Measurements from ENCODE around the gene SLC3A2. TPM values are rescaled to one million over a fixed set of nuclear protein-coding genes. Genes with fewer than 3 reads are reported as not detected.
"Not testable (repeated sequence)": the region's sequence is repeated elsewhere in the genome, so short reads cannot be mapped to it uniquely, and the experiment has no call there.

The SLC3A2 gene
- total RNA-seq, 1 donor = 259 TPM

- Histone ChIP-seq H3K79me2 (ENCODE audit: insufficient read depth, low read length) (peaks cover 12% of the 10 kb centered on the region), H3K4me3 (ENCODE audit: insufficient read depth, low read length) (no peak overlapping the region), H3K36me3 (ENCODE audit: insufficient read depth, low read length) (no peaks in the 10 kb centered on the region), H3K4me2 (ENCODE audit: insufficient read depth, low read length) (no peak overlapping the region), H3K27me3 (ENCODE audit: insufficient read depth, low read length) (no peaks in the 10 kb centered on the region), H3K4me1 (ENCODE audit: insufficient read depth, low read length) (peaks cover 8% of the 10 kb centered on the region), H4K20me1 (ENCODE audit: insufficient read depth, low read length) (peaks cover 2% of the 10 kb centered on the region), H3K27ac (ENCODE audit: low read depth, low read length) (no peak overlapping the region), H2AFZ (ENCODE audit: low read length) (no peak overlapping the region), H3K9me3 (ENCODE audit: low read depth, low read length) (no peaks in the 10 kb centered on the region)
- no peak for DNase-seq (ENCODE audit: insufficient read length, low spot score, missing footprints)
- TF ChIP-seq, protein P1, sequence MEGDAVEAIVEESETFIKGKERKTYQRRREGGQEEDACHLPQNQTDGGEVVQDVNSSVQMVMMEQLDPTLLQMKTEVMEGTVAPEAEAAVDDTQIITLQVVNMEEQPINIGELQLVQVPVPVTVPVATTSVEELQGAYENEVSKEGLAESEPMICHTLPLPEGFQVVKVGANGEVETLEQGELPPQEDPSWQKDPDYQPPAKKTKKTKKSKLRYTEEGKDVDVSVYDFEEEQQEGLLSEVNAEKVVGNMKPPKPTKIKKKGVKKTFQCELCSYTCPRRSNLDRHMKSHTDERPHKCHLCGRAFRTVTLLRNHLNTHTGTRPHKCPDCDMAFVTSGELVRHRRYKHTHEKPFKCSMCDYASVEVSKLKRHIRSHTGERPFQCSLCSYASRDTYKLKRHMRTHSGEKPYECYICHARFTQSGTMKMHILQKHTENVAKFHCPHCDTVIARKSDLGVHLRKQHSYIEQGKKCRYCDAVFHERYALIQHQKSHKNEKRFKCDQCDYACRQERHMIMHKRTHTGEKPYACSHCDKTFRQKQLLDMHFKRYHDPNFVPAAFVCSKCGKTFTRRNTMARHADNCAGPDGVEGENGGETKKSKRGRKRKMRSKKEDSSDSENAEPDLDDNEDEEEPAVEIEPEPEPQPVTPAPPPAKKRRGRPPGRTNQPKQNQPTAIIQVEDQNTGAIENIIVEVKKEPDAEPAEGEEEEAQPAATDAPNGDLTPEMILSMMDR (IDR thresholded peaks at IDR 0.05; ENCODE audit: extremely low read depth, low read depth, low read length) = no peak
Observed at GRCh38 chr11:62860835-62861563, 19.7 kb upstream of the SLC3A2 start.

DNA sequence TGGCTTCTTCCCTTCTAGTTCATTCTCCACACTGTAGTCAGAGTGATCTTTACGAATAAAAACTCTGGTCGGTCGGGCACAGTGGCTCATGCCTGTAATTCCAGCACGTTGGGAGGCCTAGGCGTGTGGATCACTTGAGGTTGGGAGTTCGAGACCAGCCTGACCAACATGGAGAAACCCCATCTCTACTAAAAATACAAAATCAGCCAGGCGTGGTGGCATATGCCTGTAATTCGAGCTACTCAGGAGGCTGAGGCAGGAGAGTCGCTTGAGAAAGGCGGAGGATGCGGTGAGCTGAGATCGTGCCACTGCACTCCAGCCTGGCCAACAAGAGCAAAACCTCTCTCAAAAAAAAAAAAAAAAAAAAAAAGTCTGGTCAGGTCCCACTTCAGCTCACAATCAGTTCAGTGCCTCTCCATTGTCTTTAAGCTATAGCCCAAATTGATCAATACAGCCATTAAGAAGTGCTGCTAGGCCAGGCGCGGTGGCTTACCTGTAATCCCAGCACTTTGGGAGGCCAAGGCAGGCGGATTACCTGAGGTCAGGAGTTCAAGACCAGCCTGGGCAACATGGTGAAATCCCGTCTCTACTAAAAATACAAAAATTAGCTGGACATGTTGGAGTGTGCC is 19.0 kb upstream of the SLC3A2 start:
- not testable (repeated sequence) for H3K4me3 ChIP-seq (ENCODE audit: insufficient read depth, low read length); H3K9me3 ChIP-seq (ENCODE audit: low read depth, low read length); H3K27ac ChIP-seq (ENCODE audit: low read depth, low read length); DNase-seq (ENCODE audit: insufficient read length, low spot score, missing footprints); H4K20me1 ChIP-seq (ENCODE audit: insufficient read depth, low read length); H3K4me1 ChIP-seq (ENCODE audit: insufficient read depth, low read length); H3K79me2 ChIP-seq (ENCODE audit: insufficient read depth, low read length); H3K4me2 ChIP-seq (ENCODE audit: insufficient read depth, low read length); H2AFZ ChIP-seq (ENCODE audit: low read length); H3K27me3 ChIP-seq (ENCODE audit: insufficient read depth, low read length); H3K36me3 ChIP-seq (ENCODE audit: insufficient read depth, low read length)

DNA sequence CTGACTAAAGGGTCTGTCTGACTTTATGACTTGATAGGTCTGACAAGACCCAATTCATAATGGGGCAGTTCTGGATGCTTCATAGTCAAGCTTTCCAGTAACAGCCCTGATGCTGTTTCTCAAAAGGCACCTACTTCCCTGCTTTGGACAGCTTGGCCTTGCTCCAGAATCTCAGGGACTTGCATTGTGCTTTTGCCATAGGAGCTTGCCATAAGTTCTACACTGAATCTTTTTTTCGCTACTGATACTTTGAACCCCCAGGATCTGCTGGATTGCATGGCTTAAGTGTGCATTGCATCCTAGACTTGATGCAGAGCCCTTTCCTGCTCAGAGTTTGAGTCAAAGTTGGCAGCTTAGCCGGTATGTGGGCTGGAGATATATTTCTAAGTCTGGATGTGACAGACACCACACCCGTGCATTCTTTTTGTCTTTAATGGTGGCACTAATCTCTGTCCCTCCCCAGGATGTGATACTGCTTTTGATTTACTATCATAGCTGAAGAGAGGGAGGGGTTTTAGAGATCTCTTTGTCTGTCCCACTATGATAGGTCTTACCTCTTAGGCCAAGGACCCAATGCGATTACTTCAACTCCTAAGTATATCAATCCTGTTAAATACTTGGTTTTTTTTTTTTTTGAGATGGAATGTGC is 16.9 kb upstream of the SLC3A2 start:
- Histone ChIP-seq H3K79me2 (ENCODE audit: insufficient read depth, low read length) (peaks cover 2% of the 10 kb centered on the region), H3K9me3 (ENCODE audit: low read depth, low read length) (no peaks in the 10 kb centered on the region), H2AFZ (ENCODE audit: low read length) (peak overlapping the region; percentile 28), H3K27ac (ENCODE audit: low read depth, low read length) (no peak overlapping the region), H3K4me3 (ENCODE audit: insufficient read depth, low read length) (no peak overlapping the region), H3K27me3 (ENCODE audit: insufficient read depth, low read length) (no peaks in the 10 kb centered on the region), H3K4me1 (ENCODE audit: insufficient read depth, low read length) (no peaks in the 10 kb centered on the region), H4K20me1 (ENCODE audit: insufficient read depth, low read length) (peaks cover 2% of the 10 kb centered on the region), H3K36me3 (ENCODE audit: insufficient read depth, low read length) (no peaks in the 10 kb centered on the region), H3K4me2 (ENCODE audit: insufficient read depth, low read length) (no peak overlapping the region)
- TF ChIP-seq, protein P1 (IDR thresholded peaks at IDR 0.05; ENCODE audit: extremely low read depth, low read depth, low read length) = no peak
- DNase-seq (ENCODE audit: insufficient read length, low spot score, missing footprints) = peak; percentile 58

GRCh38 chr11:62865635-62866034 is 15.1 kb upstream of the SLC3A2 start:
- Histone ChIP-seq H3K27ac (ENCODE audit: low read depth, low read length) (no peak overlapping the region), H3K4me1 (ENCODE audit: insufficient read depth, low read length) (no peaks in the 10 kb centered on the region), H3K27me3 (ENCODE audit: insufficient read depth, low read length) (no peaks in the 10 kb centered on the region), H3K9me3 (ENCODE audit: low read depth, low read length) (no peaks in the 10 kb centered on the region), H3K4me2 (ENCODE audit: insufficient read depth, low read length) (no peak overlapping the region), H4K20me1 (ENCODE audit: insufficient read depth, low read length) (peaks cover 2% of the 10 kb centered on the region), H2AFZ (ENCODE audit: low read length) (no peak overlapping the region), H3K79me2 (ENCODE audit: insufficient read depth, low read length) (peaks cover 2% of the 10 kb centered on the region), H3K4me3 (ENCODE audit: insufficient read depth, low read length) (no peak overlapping the region), H3K36me3 (ENCODE audit: insufficient read depth, low read length) (no peaks in the 10 kb centered on the region)
- DNase-seq (ENCODE audit: insufficient read length, low spot score, missing footprints) = no peak
- TF ChIP-seq, protein P1 (IDR thresholded peaks at IDR 0.05; ENCODE audit: extremely low read depth, low read depth, low read length) = no peak
